K562 (cell line): ENCODE measurements around the gene CYSRT1. TPM values are rescaled to one million over a fixed set of nuclear protein-coding genes. Genes with fewer than 3 reads are reported as not detected.
A peak's percentile ranks its signal among the peaks of the same experiment; 100 is the strongest.

Experiments used
- ARID1B ChIP-seq: fragments of 450-650 bp; IDR thresholded peaks from 2 replicates; pipeline ENCODE4 v1.6.1; 2016; ENCODE audit warnings: antibody characterized with exemption, mild to moderate bottlenecking, inconsistent platforms
- CHD2 ChIP-seq: IDR thresholded peaks from 2 replicates; pipeline ENCODE4 v1.6.1; 2011; ENCODE audit warnings: low read depth, low read length
- CREM ChIP-seq: IDR thresholded peaks from 2 replicates; pipeline ENCODE4 v1.6.1; 2014; ENCODE audit warnings: antibody characterized with exemption, low read depth
- KDM4B ChIP-seq, 2 experiments: fragments of 450-650 bp in 1 of 2; sonication (generic) in 1 of 2; IDR thresholded peaks; 2 replicates each; pipeline ENCODE4 v1.6.1; 2016 to 2017; ENCODE audit warnings: borderline replicate concordance in 2 of 2, antibody characterized with exemption in 1 of 2, low read depth in 1 of 2, mild to moderate bottlenecking in 1 of 2
- PHF21A ChIP-seq: fragments of 450-650 bp; IDR thresholded peaks from 2 replicates; pipeline ENCODE4 v1.6.1; 2017; ENCODE audit warnings: low read depth, borderline replicate concordance
- U2AF2 ChIP-seq: fragments of 200-400 bp; formaldehyde crosslinking; optimal IDR thresholded peaks from 2 replicates; pipeline ENCODE3; 2017; ENCODE audit warnings: low read depth, mild to moderate bottlenecking, low read length
- ZNF12 ChIP-seq: sonication (generic); formaldehyde crosslinking; IDR thresholded peaks from 2 replicates; pipeline ENCODE4 v1.4.0; 2020; ENCODE audit warnings: mild to moderate bottlenecking, missing genetic modification reagents
- polyA plus RNA-seq, 8 experiments: library from polyadenylated mRNA; depleted of rRNA in 4 of 8; stranded (reverse) in 5 of 8; unstranded in 3 of 8; fragments of >200 nt; fragmentation: Nextera tagmentation in 2 of 8; fragmentation: Illumina TruSeq in 1 of 8; extraction: Ambion mirVana in 2 of 8; extraction: Trizol in 1 of 8; gene quantifications; 2 replicates each; pipeline versions ENCODE4 v1.2.1 to v1.2.3, GENCODE V29; 2011 to 2014; ENCODE audit warnings: inconsistent platforms in 1 of 8, missing spikeins in 1 of 8
- total RNA-seq, 7 experiments: library from RNA; depleted of rRNA in 6 of 7; stranded (reverse); fragments of >200 nt in 6 of 7; fragmentation: Illumina TruSeq in 2 of 7; extraction: Trizol in 2 of 7; gene quantifications; 2 replicates each; pipeline versions ENCODE4 v1.2.1 to v1.2.3, GENCODE V29; 2011 to 2021; ENCODE audit warnings: low replicate concordance in 1 of 7
- TF ChIP-seq, protein P1 (sequence below): fragments of 250-450 bp; sonication (Bioruptor Pico); IDR thresholded peaks from 2 replicates; pipeline ENCODE4 v1.5.0; 2022; ENCODE audit warnings: mild to moderate bottlenecking
- TF ChIP-seq, protein P2 (sequence below): sonication (generic); formaldehyde crosslinking; IDR thresholded peaks from 2 replicates; pipeline ENCODE4 v1.8.0; 2022; ENCODE audit warnings: mild to moderate bottlenecking, missing genetic modification reagents
- TF ChIP-seq, protein P3 (sequence below): sonication (generic); formaldehyde crosslinking; IDR thresholded peaks from 2 replicates; pipeline ENCODE4 v1.8.0; 2022; ENCODE audit warnings: mild to moderate bottlenecking, missing genetic modification reagents, borderline replicate concordance
- TF ChIP-seq, protein P4 (sequence below): fragments of 450-650 bp; formaldehyde crosslinking; IDR thresholded peaks from 2 replicates; pipeline ENCODE4 v1.4.0; 2022; ENCODE audit warnings: missing genetic modification characterization
- TF ChIP-seq, protein P5 (sequence below): fragments of 200-800 bp; sonication (Bioruptor generic); IDR thresholded peaks from 2 replicates; pipeline ENCODE4 v1.6.1; 2017; ENCODE audit warnings: missing genetic modification characterization, missing compliant biosample characterization
- TF ChIP-seq, protein P6 (sequence below): sonication (generic); IDR thresholded peaks from 2 replicates; pipeline ENCODE4 v1.6.1; 2016

The CYSRT1 gene
- total and polyA plus RNA-seq, 9 of the 15 experiments (the other 6 are each of a cell fraction or from before 2014, with no cell fraction given): 0.04 to 1.4 (median 0.42) TPM; not detected in 3

DNA sequence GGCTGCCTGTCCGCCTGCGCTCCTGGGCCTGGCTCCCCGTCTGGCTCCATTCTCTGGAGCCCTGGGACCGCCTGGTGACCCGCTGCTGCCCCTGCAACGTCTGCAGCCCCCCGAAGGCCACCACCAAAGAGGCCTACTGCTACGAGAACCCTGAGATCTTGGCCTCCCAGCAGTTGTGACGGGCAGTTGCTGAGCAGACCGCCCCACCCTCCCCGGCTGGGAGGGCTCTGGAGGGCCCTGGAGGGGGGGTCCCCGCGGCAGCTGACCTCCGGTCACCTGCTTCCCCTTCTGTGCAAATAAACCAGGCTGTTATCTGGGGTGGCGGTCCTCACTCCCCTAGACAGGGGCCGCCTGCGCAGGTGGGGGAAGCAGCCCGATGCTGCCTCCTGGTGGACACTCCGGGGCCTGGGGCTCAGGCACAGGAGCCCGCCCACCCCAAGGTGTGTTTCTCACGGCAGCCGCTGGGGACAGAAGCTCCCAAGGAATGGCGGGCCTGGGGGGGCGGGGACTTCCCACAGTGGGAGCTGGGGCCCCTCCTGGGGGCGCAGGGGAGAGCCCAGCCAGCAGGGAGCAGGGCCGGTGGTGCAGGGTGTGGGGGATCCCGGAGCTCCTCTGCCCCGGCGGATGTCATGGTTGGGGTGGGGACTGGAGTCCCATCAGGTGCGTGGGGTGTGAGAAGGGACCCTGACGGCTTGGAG lies 11.4 kb downstream of the CYSRT1 start (continued):
- TF ChIP-seq PHF21A: 0 out of 2 replicates have a peak, but pooled peaks have one; percentile 56
- TF ChIP-seq, protein P1, sequence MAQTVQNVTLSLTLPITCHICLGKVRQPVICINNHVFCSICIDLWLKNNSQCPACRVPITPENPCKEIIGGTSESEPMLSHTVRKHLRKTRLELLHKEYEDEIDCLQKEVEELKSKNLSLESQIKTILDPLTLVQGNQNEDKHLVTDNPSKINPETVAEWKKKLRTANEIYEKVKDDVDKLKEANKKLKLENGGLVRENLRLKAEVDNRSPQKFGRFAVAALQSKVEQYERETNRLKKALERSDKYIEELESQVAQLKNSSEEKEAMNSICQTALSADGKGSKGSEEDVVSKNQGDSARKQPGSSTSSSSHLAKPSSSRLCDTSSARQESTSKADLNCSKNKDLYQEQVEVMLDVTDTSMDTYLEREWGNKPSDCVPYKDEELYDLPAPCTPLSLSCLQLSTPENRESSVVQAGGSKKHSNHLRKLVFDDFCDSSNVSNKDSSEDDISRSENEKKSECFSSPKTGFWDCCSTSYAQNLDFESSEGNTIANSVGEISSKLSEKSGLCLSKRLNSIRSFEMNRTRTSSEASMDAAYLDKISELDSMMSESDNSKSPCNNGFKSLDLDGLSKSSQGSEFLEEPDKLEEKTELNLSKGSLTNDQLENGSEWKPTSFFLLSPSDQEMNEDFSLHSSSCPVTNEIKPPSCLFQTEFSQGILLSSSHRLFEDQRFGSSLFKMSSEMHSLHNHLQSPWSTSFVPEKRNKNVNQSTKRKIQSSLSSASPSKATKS (CRISPR knock-in tag): no peak
- TF ChIP-seq ARID1B: peak; percentile 85
- TF ChIP-seq, protein P2, sequence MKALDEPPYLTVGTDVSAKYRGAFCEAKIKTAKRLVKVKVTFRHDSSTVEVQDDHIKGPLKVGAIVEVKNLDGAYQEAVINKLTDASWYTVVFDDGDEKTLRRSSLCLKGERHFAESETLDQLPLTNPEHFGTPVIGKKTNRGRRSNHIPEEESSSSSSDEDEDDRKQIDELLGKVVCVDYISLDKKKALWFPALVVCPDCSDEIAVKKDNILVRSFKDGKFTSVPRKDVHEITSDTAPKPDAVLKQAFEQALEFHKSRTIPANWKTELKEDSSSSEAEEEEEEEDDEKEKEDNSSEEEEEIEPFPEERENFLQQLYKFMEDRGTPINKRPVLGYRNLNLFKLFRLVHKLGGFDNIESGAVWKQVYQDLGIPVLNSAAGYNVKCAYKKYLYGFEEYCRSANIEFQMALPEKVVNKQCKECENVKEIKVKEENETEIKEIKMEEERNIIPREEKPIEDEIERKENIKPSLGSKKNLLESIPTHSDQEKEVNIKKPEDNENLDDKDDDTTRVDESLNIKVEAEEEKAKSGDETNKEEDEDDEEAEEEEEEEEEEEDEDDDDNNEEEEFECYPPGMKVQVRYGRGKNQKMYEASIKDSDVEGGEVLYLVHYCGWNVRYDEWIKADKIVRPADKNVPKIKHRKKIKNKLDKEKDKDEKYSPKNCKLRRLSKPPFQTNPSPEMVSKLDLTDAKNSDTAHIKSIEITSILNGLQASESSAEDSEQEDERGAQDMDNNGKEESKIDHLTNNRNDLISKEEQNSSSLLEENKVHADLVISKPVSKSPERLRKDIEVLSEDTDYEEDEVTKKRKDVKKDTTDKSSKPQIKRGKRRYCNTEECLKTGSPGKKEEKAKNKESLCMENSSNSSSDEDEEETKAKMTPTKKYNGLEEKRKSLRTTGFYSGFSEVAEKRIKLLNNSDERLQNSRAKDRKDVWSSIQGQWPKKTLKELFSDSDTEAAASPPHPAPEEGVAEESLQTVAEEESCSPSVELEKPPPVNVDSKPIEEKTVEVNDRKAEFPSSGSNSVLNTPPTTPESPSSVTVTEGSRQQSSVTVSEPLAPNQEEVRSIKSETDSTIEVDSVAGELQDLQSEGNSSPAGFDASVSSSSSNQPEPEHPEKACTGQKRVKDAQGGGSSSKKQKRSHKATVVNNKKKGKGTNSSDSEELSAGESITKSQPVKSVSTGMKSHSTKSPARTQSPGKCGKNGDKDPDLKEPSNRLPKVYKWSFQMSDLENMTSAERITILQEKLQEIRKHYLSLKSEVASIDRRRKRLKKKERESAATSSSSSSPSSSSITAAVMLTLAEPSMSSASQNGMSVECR (CRISPR knock-in tag): peak; percentile 70
- TF ChIP-seq CREM: peak; percentile 61; the same call in 1 of the 2 replicates
- TF ChIP-seq, protein P3, sequence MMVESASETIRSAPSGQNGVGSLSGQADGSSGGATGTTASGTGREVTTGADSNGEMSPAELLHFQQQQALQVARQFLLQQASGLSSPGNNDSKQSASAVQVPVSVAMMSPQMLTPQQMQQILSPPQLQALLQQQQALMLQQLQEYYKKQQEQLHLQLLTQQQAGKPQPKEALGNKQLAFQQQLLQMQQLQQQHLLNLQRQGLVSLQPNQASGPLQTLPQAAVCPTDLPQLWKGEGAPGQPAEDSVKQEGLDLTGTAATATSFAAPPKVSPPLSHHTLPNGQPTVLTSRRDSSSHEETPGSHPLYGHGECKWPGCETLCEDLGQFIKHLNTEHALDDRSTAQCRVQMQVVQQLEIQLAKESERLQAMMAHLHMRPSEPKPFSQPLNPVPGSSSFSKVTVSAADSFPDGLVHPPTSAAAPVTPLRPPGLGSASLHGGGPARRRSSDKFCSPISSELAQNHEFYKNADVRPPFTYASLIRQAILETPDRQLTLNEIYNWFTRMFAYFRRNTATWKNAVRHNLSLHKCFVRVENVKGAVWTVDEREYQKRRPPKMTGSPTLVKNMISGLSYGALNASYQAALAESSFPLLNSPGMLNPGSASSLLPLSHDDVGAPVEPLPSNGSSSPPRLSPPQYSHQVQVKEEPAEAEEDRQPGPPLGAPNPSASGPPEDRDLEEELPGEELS (CRISPR knock-in tag): no peak
- TF ChIP-seq, protein P4, sequence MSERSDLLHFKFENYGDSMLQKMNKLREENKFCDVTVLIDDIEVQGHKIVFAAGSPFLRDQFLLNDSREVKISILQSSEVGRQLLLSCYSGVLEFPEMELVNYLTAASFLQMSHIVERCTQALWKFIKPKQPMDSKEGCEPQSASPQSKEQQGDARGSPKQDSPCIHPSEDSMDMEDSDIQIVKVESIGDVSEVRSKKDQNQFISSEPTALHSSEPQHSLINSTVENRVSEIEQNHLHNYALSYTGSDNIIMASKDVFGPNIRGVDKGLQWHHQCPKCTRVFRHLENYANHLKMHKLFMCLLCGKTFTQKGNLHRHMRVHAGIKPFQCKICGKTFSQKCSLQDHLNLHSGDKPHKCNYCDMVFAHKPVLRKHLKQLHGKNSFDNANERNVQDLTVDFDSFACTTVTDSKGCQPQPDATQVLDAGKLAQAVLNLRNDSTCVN (CRISPR knock-in tag): no peak
- TF ChIP-seq, protein P5, sequence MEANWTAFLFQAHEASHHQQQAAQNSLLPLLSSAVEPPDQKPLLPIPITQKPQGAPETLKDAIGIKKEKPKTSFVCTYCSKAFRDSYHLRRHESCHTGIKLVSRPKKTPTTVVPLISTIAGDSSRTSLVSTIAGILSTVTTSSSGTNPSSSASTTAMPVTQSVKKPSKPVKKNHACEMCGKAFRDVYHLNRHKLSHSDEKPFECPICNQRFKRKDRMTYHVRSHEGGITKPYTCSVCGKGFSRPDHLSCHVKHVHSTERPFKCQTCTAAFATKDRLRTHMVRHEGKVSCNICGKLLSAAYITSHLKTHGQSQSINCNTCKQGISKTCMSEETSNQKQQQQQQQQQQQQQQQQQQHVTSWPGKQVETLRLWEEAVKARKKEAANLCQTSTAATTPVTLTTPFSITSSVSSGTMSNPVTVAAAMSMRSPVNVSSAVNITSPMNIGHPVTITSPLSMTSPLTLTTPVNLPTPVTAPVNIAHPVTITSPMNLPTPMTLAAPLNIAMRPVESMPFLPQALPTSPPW (CRISPR knock-in tag): no peak
- TF ChIP-seq KDM4B (IDR thresholded peaks at IDR 0.05; ENCODE audit: borderline replicate concordance in 2 of 2, low read depth in 1 of 2): 0 out of 4 replicates have a peak, but pooled peaks of 1 of the 2 experiments have one; percentile 53
- TF ChIP-seq, protein P6, sequence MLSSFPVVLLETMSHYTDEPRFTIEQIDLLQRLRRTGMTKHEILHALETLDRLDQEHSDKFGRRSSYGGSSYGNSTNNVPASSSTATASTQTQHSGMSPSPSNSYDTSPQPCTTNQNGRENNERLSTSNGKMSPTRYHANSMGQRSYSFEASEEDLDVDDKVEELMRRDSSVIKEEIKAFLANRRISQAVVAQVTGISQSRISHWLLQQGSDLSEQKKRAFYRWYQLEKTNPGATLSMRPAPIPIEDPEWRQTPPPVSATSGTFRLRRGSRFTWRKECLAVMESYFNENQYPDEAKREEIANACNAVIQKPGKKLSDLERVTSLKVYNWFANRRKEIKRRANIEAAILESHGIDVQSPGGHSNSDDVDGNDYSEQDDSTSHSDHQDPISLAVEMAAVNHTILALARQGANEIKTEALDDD: no peak
- no peak; the same call in 1 of the 2 replicates for TF ChIP-seq CHD2
- 0 out of 2 replicates have a peak, but pooled peaks have one; percentile 30 for TF ChIP-seq ZNF12 (CRISPR knock-in tag)
- no peak for TF ChIP-seq U2AF2
